Thymus (tissue), 11 donors: ENCODE data around the gene HYPK. TPM values are rescaled to one million over a fixed set of nuclear protein-coding genes. Genes with fewer than 3 reads are reported as not detected.
A peak's percentile ranks its signal among the peaks of the same experiment; 100 is the strongest.
"Not testable (repeated sequence)": the region's sequence is repeated elsewhere in the genome, so short reads cannot be mapped to it uniquely, and the experiment has no call there.

Source experiments
- DNase-seq, 9 donors: peaks; one replicate each; pipeline ENCODE4 v3.0.0-alpha.2; 2013; ENCODE audit warnings: low spot score in 9 of 9, low read depth in 6 of 9, missing footprints in 1 of 9
- H3K27ac ChIP-seq, 2 donors: one replicate each; pipeline ENCODE4 v1.5.1; 2013; ENCODE audit warnings: control low read depth in 1 of 2, low read depth in 1 of 2, low read length in 1 of 2, mild to moderate bottlenecking in 1 of 2, moderate library complexity in 1 of 2
- H3K27me3 ChIP-seq, 2 donors: one replicate each; pipeline ENCODE4 v1.5.1; 2013; ENCODE audit warnings: low read length in 1 of 2; ENCODE audit not compliant: control insufficient read depth in 2 of 2, insufficient read depth in 1 of 2
- H3K36me3 ChIP-seq, 2 donors: one replicate each; pipeline ENCODE4 v1.5.1; 2013; ENCODE audit warnings: low read length in 1 of 2, mild to moderate bottlenecking in 1 of 2, moderate library complexity in 1 of 2; ENCODE audit not compliant: control insufficient read depth in 2 of 2, insufficient read depth in 2 of 2
- H3K4me1 ChIP-seq, 2 donors: one replicate each; pipeline ENCODE4 v1.5.1; 2013; ENCODE audit warnings: low read length in 2 of 2; ENCODE audit not compliant: control insufficient read depth in 2 of 2, insufficient read depth in 2 of 2
- H3K4me3 ChIP-seq, 2 donors: one replicate each; pipeline ENCODE4 v1.5.1; 2013; ENCODE audit warnings: low read length in 2 of 2, control low read depth in 1 of 2, mild to moderate bottlenecking in 1 of 2
- H3K9me3 ChIP-seq, 2 donors: one replicate each; pipeline ENCODE4 v1.5.1; 2013; ENCODE audit warnings: low read length in 1 of 2, mild to moderate bottlenecking in 1 of 2; ENCODE audit not compliant: control insufficient read depth in 2 of 2, insufficient read depth in 1 of 2
- WGBS: extraction: QIAGEN DNeasy Blood & Tissue Kit; methylation state at CpG from one replicate; pipeline ENCODE4 v1.1.7; 2013; 5-methylcytosine and 5-hydroxymethylcytosine counted together
- polyA plus RNA-seq: library from polyadenylated mRNA; stranded (reverse); fragments of 200-250 nt; gene quantifications from one replicate; pipeline ENCODE4 v1.2.3, GENCODE V29; 2013
- total RNA-seq: library from RNA; stranded (reverse); fragments of 120-200 nt; gene quantifications from one replicate; pipeline ENCODE4 v1.2.4, GENCODE V29; 2013
- donor health status: healthy.

HYPK gene
- total and polyA plus RNA-seq, 2 donors: 5.5 to 13.8 TPM

DNA sequence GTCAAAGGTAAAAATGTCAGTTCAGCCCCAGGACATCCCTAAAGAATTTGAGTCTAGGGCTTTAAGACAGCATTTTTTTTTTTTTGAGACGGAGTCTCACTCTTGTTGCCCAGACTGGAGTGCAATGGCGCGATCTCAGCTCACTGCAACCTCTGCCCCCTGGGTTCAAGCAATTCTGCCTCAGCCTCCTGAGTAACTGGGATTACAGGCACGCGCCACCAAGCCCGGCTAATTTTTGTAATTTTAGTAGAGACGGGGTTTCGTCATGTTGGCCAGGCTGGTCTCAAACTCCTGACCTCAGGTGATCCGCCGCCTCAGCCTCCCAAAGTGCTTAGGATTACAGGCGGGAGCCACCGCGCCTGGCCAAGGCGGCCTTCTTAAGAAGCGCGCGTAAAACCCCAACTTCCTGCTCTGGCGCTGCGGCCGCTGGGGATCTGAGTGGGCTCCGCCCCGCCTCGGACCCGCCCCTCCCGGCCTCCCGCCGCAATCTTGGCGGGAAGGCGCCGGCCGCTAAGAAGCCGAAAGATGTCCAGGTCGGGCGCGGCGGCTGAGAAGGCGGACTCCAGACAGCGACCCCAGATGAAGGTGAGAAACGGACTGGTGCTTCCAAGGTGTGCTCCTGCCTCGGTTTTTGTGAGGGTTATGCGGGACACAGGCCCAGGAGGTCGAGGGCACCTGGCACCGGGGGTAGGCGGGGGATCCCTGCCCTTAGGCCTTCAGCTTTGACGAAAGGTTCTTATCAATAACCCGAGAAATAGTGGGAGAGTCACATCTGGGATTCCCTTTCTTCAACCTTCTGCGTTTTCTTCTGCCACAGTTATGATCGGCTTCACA, 26.3 kb downstream of the HYPK start, which contains the start of gene WDR76:
TSS of gene WDR76 (plus strand) at position 495 of the 834 bp plus-strand sequence. CDS start at position 526, 31 bp downstream.
- WGBS: 7% methylated on average over 48 of the region's 48 CpGs
- Histone ChIP-seq H3K9me3 (peaks cover 0 to 8% of the 10 kb centered on the region in 2 donors), H3K4me1 (peaks cover 21 to 31% of the 10 kb centered on the region in 2 donors), H3K27ac (peak within 1 kb of the TSS; percentile 57 to 81), H3K36me3 (peaks cover 0 to 6% of the 10 kb centered on the region in 2 donors), H3K4me3 (peak within 1 kb of the TSS; percentile 75 to 83), H3K27me3 (no peaks in the 10 kb centered on the region)
- peak in 8 of 9 donors; percentile 25 to 79 (median 50) for DNase-seq

DNA sequence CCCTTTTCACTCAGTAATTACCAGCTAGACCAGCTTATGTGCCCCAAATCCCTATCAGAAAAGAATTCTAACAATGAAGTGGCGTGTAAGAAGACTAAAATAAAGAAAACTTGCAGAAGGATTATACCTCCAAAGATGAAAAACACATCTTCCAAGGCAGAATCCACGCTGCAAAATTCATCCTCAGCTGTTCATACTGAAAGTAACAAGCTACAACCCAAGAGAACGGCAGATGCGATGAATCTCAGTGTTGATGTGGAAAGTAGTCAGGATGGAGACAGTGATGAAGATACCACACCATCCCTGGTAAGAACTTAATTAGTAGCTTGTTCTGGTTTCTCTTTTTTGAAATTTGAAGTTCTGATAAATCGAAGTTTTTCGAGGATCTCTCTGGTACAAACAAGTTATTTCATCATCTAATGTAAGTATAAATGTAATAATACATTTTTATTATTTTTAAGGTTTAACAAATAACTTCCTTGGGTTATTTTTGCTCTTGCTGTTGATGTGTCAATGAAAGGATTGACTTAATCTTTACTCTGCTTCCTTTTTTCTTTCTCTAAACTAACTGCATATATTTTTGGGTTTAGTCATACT, 27.8 kb downstream of the HYPK start:
- Histone ChIP-seq H3K4me3 (peak overlapping the region; percentile 75 to 83), H3K27ac (peak overlapping the region; percentile 36 to 65), H3K9me3 (peaks cover 0 to 8% of the 10 kb centered on the region in 2 donors), H3K36me3 (peaks cover 0 to 8% of the 10 kb centered on the region in 2 donors), H3K27me3 (no peaks in the 10 kb centered on the region), H3K4me1 (peaks cover 20 to 28% of the 10 kb centered on the region in 2 donors)
- WGBS: 63% methylated on average over 6 of the region's 6 CpGs
- peak in 4 of 9 donors; percentile 11 to 36 (median 20) for DNase-seq

DNA sequence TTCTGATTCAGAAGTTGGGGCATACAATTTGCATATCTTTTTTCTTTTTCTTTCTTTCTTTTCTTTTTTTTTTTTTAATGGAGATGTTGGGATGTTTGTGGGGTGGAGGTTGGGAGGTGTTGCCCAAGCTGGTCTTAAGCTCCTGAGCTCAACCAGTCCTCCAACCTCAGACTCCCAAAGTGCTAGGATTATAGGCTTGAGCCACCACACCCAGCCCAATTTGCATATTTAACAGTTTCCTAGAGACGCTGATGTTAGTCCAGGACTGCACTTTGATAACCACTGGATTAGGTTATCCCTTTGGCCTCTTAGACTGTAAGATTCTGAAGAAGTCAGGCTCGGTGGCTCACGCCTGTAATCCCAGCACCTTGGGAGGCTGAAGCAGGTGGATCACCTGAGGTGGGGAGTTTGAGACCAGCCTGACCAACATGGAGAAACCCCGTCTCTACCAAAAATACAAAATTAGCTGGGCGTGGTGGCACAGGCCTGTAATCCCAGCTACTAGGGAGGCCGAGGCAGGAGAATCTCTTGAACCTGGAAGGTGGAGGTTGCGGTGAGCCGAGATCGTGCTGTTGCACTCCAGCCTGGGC, 29.6 kb downstream of the HYPK start:
- H3K27me3 ChIP-seq, DNase-seq, H3K9me3 ChIP-seq, H3K27ac ChIP-seq, H3K4me3 ChIP-seq: not testable (repeated sequence)
- 97% methylated on average over 9 of the region's 9 CpGs for WGBS
- H3K4me1 ChIP-seq: peaks cover 11 to 19% of the 10 kb centered on the region in 2 donors
- peaks cover 3 to 15% of the 10 kb centered on the region in 2 donors for H3K36me3 ChIP-seq

DNA sequence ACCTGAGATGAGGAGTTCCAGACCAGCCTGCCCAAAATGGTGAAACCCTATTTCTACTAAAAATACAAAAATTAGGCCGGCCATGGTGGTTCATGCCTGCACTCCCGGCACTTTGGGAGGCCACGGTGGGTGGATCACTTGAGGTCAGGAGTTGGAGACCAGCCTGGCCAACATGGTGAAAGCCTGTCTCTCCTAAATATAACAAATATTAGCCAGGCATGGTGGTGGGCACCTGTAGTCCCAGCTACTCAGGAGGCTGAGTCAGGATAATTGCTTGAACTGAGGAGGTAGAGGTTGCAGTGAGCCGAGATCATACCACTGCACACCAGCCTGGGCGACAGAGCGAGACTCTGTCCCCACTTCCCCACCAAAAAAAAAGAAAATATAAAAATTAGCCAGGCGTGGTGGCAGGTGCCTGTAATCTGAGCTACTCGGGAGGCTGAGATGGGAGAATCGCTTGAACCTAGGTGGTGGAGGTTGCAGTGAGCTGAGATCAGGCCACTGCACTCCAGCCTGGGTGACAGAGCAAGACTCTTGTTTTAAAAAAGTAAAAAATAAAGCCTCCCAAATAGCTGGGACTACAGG, 30.4 kb downstream of the HYPK start:
- 96% methylated on average over 9 of the region's 9 CpGs for WGBS
- not testable (repeated sequence) for H3K9me3 ChIP-seq, H3K27ac ChIP-seq, DNase-seq, H3K27me3 ChIP-seq, H3K4me3 ChIP-seq
- peaks cover 11 to 17% of the 10 kb centered on the region in 2 donors for H3K4me1 ChIP-seq
- peaks cover 7 to 21% of the 10 kb centered on the region in 2 donors for H3K36me3 ChIP-seq

DNA sequence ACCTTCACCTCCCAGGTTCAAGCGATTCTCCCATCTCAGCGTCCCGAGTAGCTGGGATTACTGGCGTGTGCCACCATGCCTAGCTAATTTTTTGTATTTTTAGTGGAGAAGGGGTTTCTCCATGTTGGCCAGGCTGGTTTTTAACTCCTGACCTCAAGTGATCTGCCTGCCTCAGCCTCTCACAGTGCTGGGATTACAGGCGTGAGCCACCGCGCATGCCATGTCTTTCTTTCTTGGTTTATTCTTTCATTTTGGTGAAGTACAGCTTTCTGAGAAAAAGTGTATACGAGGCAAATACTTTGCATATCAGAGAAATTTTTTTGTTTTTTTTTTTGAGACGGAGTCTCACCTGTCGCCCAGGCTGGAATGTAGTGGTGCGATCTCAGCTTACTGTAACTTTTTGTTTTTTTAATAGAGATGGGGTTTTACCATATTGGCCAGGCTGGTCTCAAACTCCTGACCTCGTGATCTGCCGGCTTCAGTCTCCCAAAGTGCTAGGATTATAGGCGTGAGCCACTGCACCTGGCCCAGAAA, 31.2 kb downstream of the HYPK start:
- 97% methylated on average over 14 of the region's 14 CpGs for WGBS
- H3K27me3 ChIP-seq, DNase-seq: not testable (repeated sequence)

DNA sequence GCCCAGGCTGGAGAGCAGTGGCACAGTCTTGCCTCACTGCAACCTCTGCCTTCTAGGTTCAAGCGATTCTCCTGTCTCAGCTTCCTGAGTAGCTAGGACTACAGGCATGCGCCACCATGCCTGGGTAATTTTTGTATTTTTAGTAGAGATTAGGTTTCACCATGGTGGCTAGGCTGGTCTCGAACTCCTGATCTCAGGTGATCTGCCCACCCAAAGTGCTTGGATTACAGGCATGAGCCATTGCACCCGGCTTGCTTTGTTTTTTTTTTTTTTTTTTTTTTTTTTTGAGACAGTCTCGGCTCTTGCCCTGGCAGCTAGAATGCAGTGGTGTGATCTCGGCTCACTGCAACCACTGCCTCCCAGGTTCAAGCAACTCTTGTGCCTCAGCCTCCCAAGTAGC, 32.1 kb downstream of the HYPK start:
- H3K27ac ChIP-seq, DNase-seq, H3K9me3 ChIP-seq, H3K4me3 ChIP-seq, H3K27me3 ChIP-seq, H3K4me1 ChIP-seq: not testable (repeated sequence)
- peaks cover 7 to 35% of the 10 kb centered on the region in 2 donors for H3K36me3 ChIP-seq
- WGBS: 96% methylated on average over 6 of the region's 6 CpGs

More for the DNA sequence above, 31.2 kb downstream of the HYPK start:
- not testable (repeated sequence) for H3K27ac ChIP-seq, H3K4me3 ChIP-seq, H3K4me1 ChIP-seq, H3K9me3 ChIP-seq
- peaks cover 7 to 28% of the 10 kb centered on the region in 2 donors for H3K36me3 ChIP-seq

DNA sequence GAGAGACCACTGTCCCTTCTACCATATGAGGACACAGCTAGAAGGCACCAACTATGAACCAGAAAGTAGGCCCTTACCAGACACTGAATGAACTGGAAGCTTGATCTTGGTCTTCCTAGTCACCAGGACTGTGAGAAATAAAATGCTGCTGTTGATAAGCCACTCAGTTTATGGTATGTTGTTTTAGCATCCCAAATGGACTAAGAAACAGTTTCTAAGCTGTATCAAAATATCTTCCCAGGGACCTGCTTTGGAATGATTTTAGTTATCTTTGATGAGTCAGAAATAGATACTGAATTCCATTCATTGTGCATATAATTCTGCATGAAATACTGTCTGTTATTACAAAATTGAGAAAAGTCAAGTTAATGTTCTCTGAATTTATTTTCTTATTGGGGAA, 45.0 kb downstream of the HYPK start:
- DNase-seq: no peak
- Histone ChIP-seq H3K9me3 (no peaks in the 10 kb centered on the region), H3K27ac (no peak overlapping the region), H3K36me3 (peaks cover 12 to 33% of the 10 kb centered on the region in 2 donors), H3K4me3 (no peak overlapping the region), H3K4me1 (no peaks in the 10 kb centered on the region), H3K27me3 (no peaks in the 10 kb centered on the region)

DNA sequence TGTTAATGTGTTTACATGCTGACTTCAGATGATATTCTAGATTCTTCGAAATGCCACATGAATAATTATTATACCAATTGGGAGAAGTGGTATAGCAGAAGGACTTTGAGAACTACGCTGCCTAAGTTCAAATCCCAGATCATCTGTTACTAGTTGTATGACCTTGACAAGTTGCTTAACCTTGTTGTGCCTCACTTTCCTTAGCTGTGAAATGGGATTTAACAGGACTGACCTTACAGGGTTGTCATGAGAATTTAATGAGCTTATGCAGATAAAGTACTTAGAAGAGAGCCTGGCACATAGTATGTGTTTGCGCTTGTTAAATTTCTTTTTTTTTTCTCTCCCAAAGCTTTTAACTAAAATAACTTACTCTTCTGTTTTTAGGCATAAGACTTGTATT, 50.9 kb downstream of the HYPK start:
- H3K4me3 ChIP-seq: no peak overlapping the region
- no peak overlapping the region for H3K27ac ChIP-seq
- DNase-seq: no peak
- H3K9me3 ChIP-seq: no peaks in the 10 kb centered on the region
- WGBS: 98% methylated on average over 3 of the region's 3 CpGs
- H3K27me3 ChIP-seq: no peaks in the 10 kb centered on the region
- H3K4me1 ChIP-seq: no peaks in the 10 kb centered on the region
- peaks cover 29 to 34% of the 10 kb centered on the region in 2 donors for H3K36me3 ChIP-seq
